ENCODE measurements around the gene PTPRD. TPM values are rescaled to one million over a fixed set of nuclear protein-coding genes. Genes with fewer than 3 reads are reported as not detected.

The PTPRD gene
- total RNA-seq, 1 experiment from 2014 or later, result 70.1 TPM

DNA sequence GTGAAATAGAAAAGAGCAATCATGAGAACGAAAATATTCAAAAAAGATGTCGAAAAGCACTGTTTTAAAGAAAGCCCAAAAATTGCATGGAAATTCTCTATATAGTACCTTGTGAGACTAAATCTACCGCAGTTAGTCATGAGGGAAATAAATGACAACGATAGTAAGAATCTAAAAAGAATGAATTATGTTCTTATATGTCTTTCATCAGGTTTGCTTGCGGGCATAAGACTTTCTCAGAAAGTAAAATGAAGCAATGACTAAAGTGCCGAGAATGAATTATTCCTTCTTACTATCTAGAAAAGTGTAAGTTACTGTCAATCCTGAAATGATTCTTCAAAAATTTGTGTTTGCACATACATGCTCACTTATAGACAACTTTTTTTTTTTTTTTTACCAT, 26.4 kb downstream of the PTPRD start:
- Mint-ChIP-seq H3K4me1 (ENCODE audit: low read depth, unreplicated experiment) (no peaks in the 10 kb centered on the region), H3K27me3 (ENCODE audit: insufficient read depth, unreplicated experiment) (no peaks in the 10 kb centered on the region), H3K27ac (ENCODE audit: unreplicated experiment) (no peak overlapping the region), H3K4me3 (ENCODE audit: unreplicated experiment) (no peak overlapping the region), H3K36me3 (ENCODE audit: insufficient read depth, unreplicated experiment) (no peaks in the 10 kb centered on the region), H3K9me3 (ENCODE audit: unreplicated experiment) (no peaks in the 10 kb centered on the region)
- H3K27me3 ChIP-seq (replicated peaks; ENCODE audit: control insufficient read depth, insufficient read depth, low read length), result no peaks in the 10 kb centered on the region
- CTCF ChIA-PET, result no interaction called here
- no peak for DNase-seq
- no peaks in the 10 kb centered on the region for H3K36me3 ChIP-seq (ENCODE audit: control insufficient read depth, insufficient read depth, low read length)
- no TSS peak for BruUV-seq (replicated peaks)
- POLR2A ChIA-PET, result no interaction called here
- TF ChIP-seq, protein P1, sequence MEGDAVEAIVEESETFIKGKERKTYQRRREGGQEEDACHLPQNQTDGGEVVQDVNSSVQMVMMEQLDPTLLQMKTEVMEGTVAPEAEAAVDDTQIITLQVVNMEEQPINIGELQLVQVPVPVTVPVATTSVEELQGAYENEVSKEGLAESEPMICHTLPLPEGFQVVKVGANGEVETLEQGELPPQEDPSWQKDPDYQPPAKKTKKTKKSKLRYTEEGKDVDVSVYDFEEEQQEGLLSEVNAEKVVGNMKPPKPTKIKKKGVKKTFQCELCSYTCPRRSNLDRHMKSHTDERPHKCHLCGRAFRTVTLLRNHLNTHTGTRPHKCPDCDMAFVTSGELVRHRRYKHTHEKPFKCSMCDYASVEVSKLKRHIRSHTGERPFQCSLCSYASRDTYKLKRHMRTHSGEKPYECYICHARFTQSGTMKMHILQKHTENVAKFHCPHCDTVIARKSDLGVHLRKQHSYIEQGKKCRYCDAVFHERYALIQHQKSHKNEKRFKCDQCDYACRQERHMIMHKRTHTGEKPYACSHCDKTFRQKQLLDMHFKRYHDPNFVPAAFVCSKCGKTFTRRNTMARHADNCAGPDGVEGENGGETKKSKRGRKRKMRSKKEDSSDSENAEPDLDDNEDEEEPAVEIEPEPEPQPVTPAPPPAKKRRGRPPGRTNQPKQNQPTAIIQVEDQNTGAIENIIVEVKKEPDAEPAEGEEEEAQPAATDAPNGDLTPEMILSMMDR (IDR thresholded peaks at IDR 0.05; ENCODE audit: insufficient read depth in 1 of 2, low read depth in 1 of 2, low read length in 1 of 2, severe bottlenecking in 1 of 2, unreplicated experiment in 1 of 2), result no peak
- intact Hi-C loops (cut with micrococcal nuclease; ENCODE audit: unreplicated experiment), result no loop called here
- H3K9me3 ChIP-seq, result no peaks in the 10 kb centered on the region
- H3K4me1 ChIP-seq, result no peaks in the 10 kb centered on the region
- H3K4me3 ChIP-seq (ENCODE audit: low read depth, low read length), result no peak overlapping the region

DNA sequence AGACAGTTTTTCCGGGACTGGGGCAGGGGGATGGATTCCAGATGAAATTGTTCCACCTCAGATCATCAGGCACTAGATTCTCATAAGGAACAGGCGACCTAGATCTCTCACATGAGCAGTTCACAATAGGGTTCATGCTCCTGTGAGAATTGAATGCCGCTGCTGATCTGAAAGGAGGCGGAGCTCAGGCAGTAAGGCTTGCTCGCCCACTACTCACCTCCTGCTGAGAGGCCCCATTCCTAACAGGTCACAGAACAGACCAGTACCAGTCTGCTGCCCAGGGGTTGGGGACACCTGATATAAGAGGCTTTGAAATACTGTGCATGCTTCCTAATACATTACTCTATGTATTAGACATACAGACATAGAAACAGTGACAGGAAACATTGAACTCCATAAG, 41.1 kb downstream of the PTPRD start:
- Histone ChIP-seq H3K9me3 (no peaks in the 10 kb centered on the region), H3K36me3 (ENCODE audit: control insufficient read depth, insufficient read depth, low read length) (no peaks in the 10 kb centered on the region), H3K4me1 (no peaks in the 10 kb centered on the region), H3K27me3 (replicated peaks; ENCODE audit: control insufficient read depth, insufficient read depth, low read length) (no peaks in the 10 kb centered on the region), H3K4me3 (ENCODE audit: low read depth, low read length) (no peak overlapping the region)
- ChIA-PET CTCF (no interaction called here), POLR2A (no interaction called here)
- no peak for DNase-seq
- BruUV-seq (replicated peaks), result no TSS peak
- intact Hi-C loops (cut with micrococcal nuclease; ENCODE audit: unreplicated experiment), result no loop called here
- Mint-ChIP-seq H3K4me1 (ENCODE audit: low read depth, unreplicated experiment) (no peaks in the 10 kb centered on the region), H3K27me3 (ENCODE audit: insufficient read depth, unreplicated experiment) (no peaks in the 10 kb centered on the region), H3K27ac (ENCODE audit: unreplicated experiment) (no peak overlapping the region), H3K9me3 (ENCODE audit: unreplicated experiment) (no peaks in the 10 kb centered on the region), H3K4me3 (ENCODE audit: unreplicated experiment) (no peak overlapping the region), H3K36me3 (ENCODE audit: insufficient read depth, unreplicated experiment) (no peaks in the 10 kb centered on the region)
- TF ChIP-seq, protein P1 (IDR thresholded peaks at IDR 0.05; ENCODE audit: insufficient read depth in 1 of 2, low read depth in 1 of 2, low read length in 1 of 2, severe bottlenecking in 1 of 2, unreplicated experiment in 1 of 2), result no peak

DNA sequence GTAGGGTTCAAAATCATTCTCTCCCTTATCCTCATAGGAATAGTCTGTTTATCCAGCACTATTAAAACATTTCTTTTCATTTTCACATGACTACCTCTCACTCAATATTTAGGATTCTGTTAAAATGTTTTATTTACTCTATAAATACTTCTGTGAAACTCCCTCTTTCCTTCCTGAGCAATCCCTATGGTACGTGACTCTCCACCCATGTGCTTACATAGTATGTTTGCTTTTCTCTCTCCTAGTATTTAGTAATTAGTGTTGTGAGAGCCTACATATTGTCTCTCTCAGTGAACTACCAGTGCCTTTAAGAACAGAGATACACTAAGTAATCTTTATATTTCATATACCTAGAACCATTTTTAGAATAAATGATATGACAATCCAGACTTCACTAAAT, 46.0 kb downstream of the PTPRD start:
- Mint-ChIP-seq H3K27ac (ENCODE audit: unreplicated experiment) (no peak overlapping the region), H3K9me3 (ENCODE audit: unreplicated experiment) (no peaks in the 10 kb centered on the region), H3K4me1 (ENCODE audit: low read depth, unreplicated experiment) (no peaks in the 10 kb centered on the region), H3K36me3 (ENCODE audit: insufficient read depth, unreplicated experiment) (no peaks in the 10 kb centered on the region), H3K4me3 (ENCODE audit: unreplicated experiment) (no peak overlapping the region), H3K27me3 (ENCODE audit: insufficient read depth, unreplicated experiment) (no peaks in the 10 kb centered on the region)
- H3K36me3 ChIP-seq (ENCODE audit: control insufficient read depth, insufficient read depth, low read length), result no peaks in the 10 kb centered on the region
- H3K4me1 ChIP-seq, result no peaks in the 10 kb centered on the region
- BruUV-seq (replicated peaks), result no TSS peak
- CTCF ChIA-PET, result no interaction called here
- H3K27me3 ChIP-seq (replicated peaks; ENCODE audit: control insufficient read depth, insufficient read depth, low read length), result no peaks in the 10 kb centered on the region
- intact Hi-C loops (cut with micrococcal nuclease; ENCODE audit: unreplicated experiment), result no loop called here
- no peaks in the 10 kb centered on the region for H3K9me3 ChIP-seq
- POLR2A ChIA-PET, result no interaction called here
- TF ChIP-seq, protein P1 (IDR thresholded peaks at IDR 0.05; ENCODE audit: insufficient read depth in 1 of 2, low read depth in 1 of 2, low read length in 1 of 2, severe bottlenecking in 1 of 2, unreplicated experiment in 1 of 2), result no peak
- DNase-seq, result no peak
- no peak overlapping the region for H3K4me3 ChIP-seq (ENCODE audit: low read depth, low read length)
